GM10248 (cell line): Measurements from ENCODE around the gene MACROD1.

Source experiments
- CTCF ChIA-PET: fragments of 300-600 bp; sonication (Branson Sonifier 250); formaldehyde crosslinking; extraction: SDS; loops from one replicate; lab custom pipeline; 2021; ENCODE audit warnings: antibody characterized with exemption; lab: Yijun Ruan, JAX
- POLR2A ChIA-PET: fragments of 350-650 bp; sonication (Branson Sonifier 250); formaldehyde crosslinking; extraction: SDS; loops from one replicate; lab custom pipeline; 2020; ENCODE audit warnings: antibody characterized with exemption; lab: Yijun Ruan, JAX
- DNase-seq: peaks from one replicate; pipeline ENCODE4 v3.0.0; 2012; ENCODE audit errors: extremely low spot score
- TF ChIP-seq, protein P1 (sequence below): IDR thresholded peaks from 2 replicates; pipeline ENCODE4 v1.5.1; 2012; ENCODE audit warnings: mild to moderate bottlenecking, low read depth; ENCODE audit errors: extremely low read depth, missing control alignments, control extremely low read depth

The MACROD1 gene

DNA sequence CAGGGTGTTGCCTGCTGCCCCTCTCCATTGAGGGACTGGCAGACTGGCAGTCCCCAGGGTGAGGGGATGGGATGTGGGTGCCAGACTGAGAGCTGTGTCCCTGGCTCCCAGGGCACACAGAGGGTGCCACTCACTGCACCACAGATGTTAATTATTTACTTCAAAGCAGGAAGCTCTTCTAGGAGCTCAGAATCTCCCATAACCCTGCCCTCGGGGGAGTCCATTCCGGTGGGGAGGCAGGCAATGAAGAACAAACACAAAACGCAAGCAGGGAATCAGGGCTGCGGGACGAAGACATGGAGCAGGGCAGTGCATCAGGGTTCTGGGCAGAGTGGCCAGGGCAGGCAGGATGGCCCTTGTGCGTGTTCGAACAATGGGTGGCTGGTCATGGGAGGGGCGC lies 154.5 kb downstream of the MACROD1 start:
- TF ChIP-seq, protein P1, sequence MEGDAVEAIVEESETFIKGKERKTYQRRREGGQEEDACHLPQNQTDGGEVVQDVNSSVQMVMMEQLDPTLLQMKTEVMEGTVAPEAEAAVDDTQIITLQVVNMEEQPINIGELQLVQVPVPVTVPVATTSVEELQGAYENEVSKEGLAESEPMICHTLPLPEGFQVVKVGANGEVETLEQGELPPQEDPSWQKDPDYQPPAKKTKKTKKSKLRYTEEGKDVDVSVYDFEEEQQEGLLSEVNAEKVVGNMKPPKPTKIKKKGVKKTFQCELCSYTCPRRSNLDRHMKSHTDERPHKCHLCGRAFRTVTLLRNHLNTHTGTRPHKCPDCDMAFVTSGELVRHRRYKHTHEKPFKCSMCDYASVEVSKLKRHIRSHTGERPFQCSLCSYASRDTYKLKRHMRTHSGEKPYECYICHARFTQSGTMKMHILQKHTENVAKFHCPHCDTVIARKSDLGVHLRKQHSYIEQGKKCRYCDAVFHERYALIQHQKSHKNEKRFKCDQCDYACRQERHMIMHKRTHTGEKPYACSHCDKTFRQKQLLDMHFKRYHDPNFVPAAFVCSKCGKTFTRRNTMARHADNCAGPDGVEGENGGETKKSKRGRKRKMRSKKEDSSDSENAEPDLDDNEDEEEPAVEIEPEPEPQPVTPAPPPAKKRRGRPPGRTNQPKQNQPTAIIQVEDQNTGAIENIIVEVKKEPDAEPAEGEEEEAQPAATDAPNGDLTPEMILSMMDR, result no peak
- no peak for DNase-seq
- POLR2A ChIA-PET, result no interaction called here
- CTCF ChIA-PET, result no interaction called here

DNA sequence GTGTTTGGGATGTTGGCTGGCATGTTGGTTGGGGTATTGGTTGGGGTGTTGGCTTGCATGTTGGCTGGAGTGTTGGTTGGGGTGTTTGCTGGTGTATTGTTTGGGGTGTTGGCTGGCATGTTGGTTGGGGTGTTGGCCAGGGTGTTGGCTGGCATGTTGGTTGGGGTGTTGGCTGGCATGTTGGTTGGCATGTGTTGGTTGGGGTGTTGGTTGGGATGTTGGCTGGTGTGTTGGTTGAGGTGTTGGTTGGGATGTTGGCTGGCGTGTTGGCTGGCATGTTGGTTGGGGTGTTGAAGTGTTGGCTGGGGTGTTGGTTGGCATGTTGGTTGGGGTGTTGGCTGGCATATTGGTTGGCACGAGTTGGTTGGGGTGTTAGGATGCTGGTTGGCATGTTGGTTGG lies 155.1 kb downstream of the MACROD1 start:
- CTCF ChIA-PET, result no interaction called here
- POLR2A ChIA-PET, result no interaction called here
- TF ChIP-seq, protein P1, result no peak
- no peak for DNase-seq

DNA sequence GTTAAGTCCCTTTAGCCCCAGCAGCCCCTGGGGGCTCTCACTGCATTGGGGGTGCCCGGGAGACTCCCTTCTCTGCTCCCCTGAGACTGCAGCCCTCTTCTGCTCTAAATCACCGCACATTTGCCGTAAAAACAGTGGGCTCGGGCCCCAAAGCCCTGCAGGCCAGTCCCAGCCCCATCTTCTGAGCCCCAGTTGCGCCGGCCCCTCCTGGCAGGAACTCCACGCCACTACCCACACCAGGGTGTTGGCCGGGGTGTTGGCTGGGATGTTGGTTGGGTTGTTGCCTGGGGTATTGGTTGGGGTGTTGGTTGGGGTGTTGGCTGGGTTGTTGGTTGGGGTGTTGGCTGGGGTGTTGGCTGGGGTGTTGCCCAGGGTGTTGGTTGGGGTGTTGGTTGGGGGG lies 156.2 kb downstream of the MACROD1 start:
- TF ChIP-seq, protein P1, result no peak
- ChIA-PET CTCF (no interaction called here), POLR2A (interaction anchor here (0.6 kb wide), 1 partner anchor 1498 kb away, joined by 6 read pairs; no protein-coding TSS in a partner anchor)
- no peak for DNase-seq

DNA sequence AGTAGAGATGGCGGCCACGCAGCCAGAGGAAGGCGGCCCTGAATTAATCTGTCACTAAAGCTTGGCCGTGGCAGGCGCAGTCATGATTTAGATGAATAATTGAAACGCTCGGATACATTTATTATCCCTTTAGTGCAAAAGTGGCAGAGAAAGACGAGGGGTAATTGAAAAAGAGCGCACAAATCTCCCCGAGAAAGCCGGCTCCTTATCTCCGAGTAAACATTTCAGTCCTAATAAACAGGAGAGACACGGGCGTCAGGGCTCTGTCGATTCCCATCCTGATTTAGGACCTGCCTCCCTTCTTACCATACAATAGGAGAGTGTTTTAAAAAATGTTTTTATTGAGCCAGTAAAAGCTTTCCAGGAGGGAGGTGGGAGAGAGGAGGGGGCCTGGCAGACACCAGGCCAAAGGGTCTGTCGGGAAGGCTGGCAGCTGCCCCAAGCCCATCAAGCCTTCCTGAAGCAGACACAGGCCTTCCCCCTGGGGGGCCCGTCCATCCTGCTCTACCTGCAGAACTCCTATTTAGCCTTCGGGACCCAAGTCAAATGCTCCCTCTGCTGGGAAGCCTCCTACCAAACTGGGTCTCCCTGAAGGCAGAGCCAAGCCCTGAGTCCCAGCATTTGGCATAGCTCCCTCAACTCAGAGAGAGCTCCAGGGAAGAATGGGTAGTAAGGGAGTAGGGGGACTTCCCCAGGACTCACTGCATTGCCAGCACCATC lies 156.8 kb downstream of the MACROD1 start:
- no peak for DNase-seq
- TF ChIP-seq, protein P1, result no peak
- CTCF ChIA-PET, result interaction anchor here (1.3 kb wide), 1 partner anchor 9 kb away, joined by 4 read pairs; no protein-coding TSS in a partner anchor
- POLR2A ChIA-PET, result interaction anchor here (0.6 kb wide), 1 partner anchor 1499 kb away, joined by 6 read pairs; no protein-coding TSS in a partner anchor

DNA sequence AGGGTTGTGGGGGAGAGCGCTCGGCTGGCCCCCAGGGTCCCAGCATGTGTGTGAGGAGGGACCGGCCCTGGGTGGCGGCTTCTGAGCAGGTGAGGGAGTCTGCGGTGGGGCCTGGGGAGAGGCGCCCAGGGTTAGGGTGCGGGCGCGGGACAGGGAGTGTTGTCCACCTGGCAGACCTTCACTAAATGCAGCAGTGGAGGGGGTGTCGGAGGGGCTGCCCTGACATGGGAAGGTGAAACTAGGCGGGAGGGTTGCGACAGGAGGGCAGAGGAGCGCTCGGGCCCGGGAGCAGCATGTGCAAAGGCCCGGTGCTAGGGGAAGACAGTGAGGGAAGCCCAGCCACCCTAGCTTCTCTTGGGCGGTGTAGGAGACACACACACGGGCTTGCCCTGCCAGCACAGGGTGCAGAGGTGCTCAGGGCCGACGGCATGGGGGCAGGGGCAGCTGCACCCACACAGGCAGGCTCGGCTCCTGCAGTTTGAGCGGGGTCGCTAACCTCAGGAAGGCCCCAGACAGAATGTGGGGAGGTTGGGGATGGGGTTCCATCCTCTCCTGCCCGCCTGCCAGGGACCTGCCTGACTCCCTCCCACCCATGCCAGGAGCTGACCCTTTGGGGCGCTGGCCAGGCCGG lies 157.5 kb downstream of the MACROD1 start:
- ChIA-PET POLR2A (no interaction called here), CTCF (interaction anchor here (1.3 kb wide), 1 partner anchor 8 kb away, joined by 4 read pairs; no protein-coding TSS in a partner anchor)
- TF ChIP-seq, protein P1, result no peak
- no peak for DNase-seq

DNA sequence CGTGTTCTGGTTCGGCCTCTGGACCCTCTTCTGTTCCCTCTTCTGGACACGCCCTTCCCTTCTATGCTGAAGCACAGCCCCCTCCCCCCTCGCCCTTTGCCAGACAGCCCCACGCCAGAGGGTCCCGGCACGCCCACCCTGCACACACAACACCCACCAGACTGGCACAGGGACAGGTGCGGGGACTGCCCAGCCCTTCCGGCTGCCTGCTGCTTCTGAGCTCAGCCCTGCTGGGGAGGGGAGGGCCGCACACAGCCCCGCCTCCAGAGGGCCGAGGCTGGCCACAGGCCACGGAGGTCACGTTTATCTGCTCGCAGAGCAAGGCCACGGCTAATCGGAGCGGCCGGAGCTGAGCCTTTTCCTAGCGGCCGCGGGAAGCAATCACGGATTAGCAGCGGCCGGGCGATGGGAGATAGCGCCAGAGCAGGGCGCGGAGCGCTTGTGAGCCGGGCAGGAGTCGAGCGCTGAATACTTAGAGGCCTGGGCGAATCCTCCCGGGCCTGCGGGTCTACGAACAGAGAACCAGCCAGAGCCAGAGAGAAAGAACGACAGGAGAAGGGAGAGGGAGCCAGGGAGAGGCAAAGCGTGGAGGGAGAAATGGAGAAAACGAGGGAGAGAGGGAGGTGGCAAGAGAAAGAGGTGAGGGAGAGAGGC lies 158.2 kb downstream of the MACROD1 start:
- CTCF ChIA-PET, result interaction anchor here (1.3 to 1.6 kb wide), 3 partner anchors 7 to 142 kb away, joined by 3 to 6 read pairs (median 4); no protein-coding TSS in a partner anchor
- POLR2A ChIA-PET, result no interaction called here
- TF ChIP-seq, protein P1, result no peak
- no peak for DNase-seq
